Neural cell (in vitro differentiated cells): ENCODE results near the gene GALNT13.

Experiments
- CTCF ChIP-seq: fragments of 450-650 bp; IDR thresholded peaks from 2 replicates; pipeline ENCODE4 v1.5.1; 2014; ENCODE audit warnings: antibody characterized with exemption, mild to moderate bottlenecking, moderate library complexity; ENCODE audit not compliant: poor library complexity, severe bottlenecking
- EP300 ChIP-seq: fragments of 450-650 bp; conservative IDR thresholded peaks from 2 replicates; pipeline ENCODE4 v1.6.1; 2014; ENCODE audit warnings: antibody characterized with exemption, mild to moderate bottlenecking, moderate library complexity; ENCODE audit not compliant: poor library complexity, severe bottlenecking
- EZH2 ChIP-seq: fragments of 200-600, 300-800 bp; shearing (Covaris generic), sonication (generic); IDR thresholded peaks from 2 replicates; pipeline ENCODE4 v1.6.1; 2014; ENCODE audit warnings: antibody characterized with exemption, low read length, borderline replicate concordance, mild to moderate bottlenecking; ENCODE audit not compliant: insufficient read depth, poor library complexity, severe bottlenecking
- SMC3 ChIP-seq: fragments of 450-650 bp; conservative IDR thresholded peaks from 2 replicates; pipeline ENCODE4 v1.6.1; 2014; ENCODE audit warnings: antibody characterized with exemption, mild to moderate bottlenecking, moderate library complexity; ENCODE audit not compliant: poor library complexity
- TAF1 ChIP-seq: IDR thresholded peaks from 2 replicates; pipeline ENCODE4 v1.6.1; 2012; ENCODE audit warnings: low read depth

- TF ChIP-seq CTCF = no peak
- TF ChIP-seq SMC3 = no peak
- no peak for TF ChIP-seq EZH2
- no peak for TF ChIP-seq TAF1
- no peak for TF ChIP-seq EP300
These were observed 554.3 kb downstream of the GALNT13 start for GRCh38 chr2:154425994-154426393.
